ENCODE data around the gene FAM120A. TPM values are rescaled to one million over a fixed set of nuclear protein-coding genes. Genes with fewer than 3 reads are reported as not detected.

FAM120A gene
- total RNA-seq, 4 donors from 2014 or later = 67.5 to 108 (median 89.8) TPM

DNA sequence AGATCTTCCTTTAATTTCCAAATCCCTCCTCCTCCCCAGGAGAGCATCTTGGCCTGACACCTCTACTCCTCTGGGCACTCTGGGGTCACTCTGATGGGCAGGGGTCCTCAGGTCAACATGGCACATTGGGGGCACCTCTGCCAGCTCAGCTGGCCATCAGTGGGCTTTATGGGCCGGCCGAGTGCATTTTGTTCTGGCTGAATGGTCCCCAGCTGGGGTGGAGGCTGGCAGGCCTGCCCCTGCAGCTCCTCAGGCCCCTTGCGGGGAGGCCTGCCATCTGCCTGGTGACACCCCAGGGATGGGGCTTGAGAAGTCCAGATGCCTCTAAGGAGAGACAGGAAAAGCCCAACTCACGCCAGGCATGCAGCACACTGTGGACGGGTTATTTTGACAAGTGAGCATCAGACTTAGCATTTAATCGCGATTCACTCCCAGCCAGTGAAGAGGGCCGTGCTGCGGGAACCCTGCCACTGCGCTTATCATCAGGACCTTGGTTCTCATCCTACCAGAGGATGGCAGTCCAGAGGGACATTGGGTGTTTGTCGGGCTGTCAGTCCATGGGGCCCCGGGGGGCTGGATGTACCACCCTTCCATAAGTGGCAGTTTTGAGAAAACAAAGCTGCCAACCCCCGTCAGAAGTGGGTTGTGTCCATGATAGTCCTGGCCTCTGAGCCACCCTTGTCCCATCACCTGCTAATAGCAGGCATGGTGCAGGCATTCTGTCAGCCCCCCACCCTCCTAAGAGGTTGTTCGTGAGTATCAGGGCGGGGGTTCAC is 146.6 kb downstream of the FAM120A start:
- Histone ChIP-seq H3K36me3 (no peaks in the 10 kb centered on the region), H3K27me3 (no peaks in the 10 kb centered on the region), H3K4me3 (no peak overlapping the region), H3K9me3 (no peaks in the 10 kb centered on the region), H3K4me1 (peaks cover 48% of the 10 kb centered on the region), H3K27ac (no peak overlapping the region)
- 85% methylated on average over 12 of the region's 15 CpGs for WGBS
- no peak for TF ChIP-seq EP300 (IDR thresholded peaks at IDR 0.05)
- no peak for TF ChIP-seq POLR2AphosphoS5 (IDR thresholded peaks at IDR 0.05)
- no peak for TF ChIP-seq POLR2A (IDR thresholded peaks at IDR 0.05)
- TF ChIP-seq, protein P1, sequence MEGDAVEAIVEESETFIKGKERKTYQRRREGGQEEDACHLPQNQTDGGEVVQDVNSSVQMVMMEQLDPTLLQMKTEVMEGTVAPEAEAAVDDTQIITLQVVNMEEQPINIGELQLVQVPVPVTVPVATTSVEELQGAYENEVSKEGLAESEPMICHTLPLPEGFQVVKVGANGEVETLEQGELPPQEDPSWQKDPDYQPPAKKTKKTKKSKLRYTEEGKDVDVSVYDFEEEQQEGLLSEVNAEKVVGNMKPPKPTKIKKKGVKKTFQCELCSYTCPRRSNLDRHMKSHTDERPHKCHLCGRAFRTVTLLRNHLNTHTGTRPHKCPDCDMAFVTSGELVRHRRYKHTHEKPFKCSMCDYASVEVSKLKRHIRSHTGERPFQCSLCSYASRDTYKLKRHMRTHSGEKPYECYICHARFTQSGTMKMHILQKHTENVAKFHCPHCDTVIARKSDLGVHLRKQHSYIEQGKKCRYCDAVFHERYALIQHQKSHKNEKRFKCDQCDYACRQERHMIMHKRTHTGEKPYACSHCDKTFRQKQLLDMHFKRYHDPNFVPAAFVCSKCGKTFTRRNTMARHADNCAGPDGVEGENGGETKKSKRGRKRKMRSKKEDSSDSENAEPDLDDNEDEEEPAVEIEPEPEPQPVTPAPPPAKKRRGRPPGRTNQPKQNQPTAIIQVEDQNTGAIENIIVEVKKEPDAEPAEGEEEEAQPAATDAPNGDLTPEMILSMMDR (IDR thresholded peaks at IDR 0.05) = no peak
- DNase-seq (ENCODE audit: low spot score in 2 of 2) = peak; percentile 52 to 67

DNA sequence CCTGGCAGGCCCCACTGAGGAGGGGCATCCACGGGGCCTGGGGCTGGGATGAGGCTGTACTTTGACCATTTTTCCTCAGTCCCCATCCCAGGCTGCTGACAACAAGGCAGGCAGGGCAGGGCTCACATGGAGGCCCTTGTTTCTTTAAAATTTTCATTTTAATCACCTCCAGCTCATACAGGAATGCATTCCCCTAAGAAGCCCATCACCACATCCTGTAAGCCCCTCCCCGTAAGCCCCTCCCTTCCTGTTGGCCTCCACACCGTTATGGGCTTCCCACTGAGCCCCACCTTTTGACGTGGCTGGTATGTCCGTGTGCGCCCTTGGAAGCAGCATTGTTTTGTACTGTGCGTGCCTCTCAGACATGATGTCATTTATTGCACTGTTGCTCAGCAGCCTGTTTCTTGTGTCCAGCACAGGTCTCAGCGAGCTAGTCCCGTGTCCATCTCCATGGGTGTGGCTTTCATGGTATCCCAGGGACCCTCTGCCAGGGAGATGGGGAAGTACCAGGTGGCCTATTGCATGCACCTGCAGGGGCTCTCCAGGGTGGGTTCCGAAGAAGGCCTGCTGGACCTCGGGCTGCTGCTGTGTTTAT is 147.3 kb downstream of the FAM120A start:
- no peak overlapping the region for H3K27ac ChIP-seq

DNA sequence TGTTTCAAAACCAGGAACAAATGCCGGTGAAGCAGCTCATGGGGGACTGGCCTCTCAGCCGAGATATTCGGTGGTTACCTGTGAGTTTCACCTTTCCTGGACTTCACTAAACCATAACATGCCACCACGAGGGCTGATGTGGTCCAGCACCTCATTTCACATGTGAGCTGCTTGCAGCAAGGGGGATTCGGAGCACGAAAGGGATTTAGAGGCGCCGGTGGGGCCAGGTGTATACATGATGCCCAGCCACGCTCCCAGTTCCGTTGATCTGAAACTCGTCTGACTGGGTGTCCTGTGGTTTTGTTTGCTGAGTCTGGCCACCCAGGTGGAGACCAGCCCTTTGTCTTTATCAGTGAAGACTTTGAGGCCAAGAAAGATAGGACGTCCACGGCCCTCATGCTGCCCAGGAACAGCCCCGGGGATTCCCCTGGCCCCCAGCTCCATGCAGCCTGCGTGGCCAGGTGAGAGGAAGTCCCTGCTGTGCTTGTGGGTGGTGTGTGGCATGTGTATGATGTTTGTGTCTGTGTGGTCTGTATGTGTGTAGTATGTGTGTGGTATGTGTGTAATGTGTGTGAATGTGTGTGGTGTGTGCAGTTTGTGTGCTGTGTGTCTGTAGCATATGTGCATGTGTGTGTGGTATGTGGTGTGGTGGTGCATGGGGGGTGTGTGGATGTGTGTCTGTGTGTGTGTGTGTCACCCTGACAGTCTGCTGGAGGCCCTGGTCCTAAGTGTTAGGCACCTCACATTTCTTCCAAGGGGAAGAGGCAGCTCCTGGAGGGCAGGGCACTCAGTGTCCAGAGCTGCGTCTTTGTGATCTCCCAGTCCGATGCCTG is 148.3 kb downstream of the FAM120A start:
- Histone ChIP-seq H3K4me3 (no peak overlapping the region), H3K27ac (no peak overlapping the region), H3K4me1 (peaks cover 31% of the 10 kb centered on the region), H3K9me3 (no peaks in the 10 kb centered on the region), H3K36me3 (no peaks in the 10 kb centered on the region), H3K27me3 (no peaks in the 10 kb centered on the region)
- DNase-seq (ENCODE audit: low spot score in 2 of 2) = peak; percentile 40 to 70
- TF ChIP-seq, protein P1 (IDR thresholded peaks at IDR 0.05) = no peak
- TF ChIP-seq EP300 (IDR thresholded peaks at IDR 0.05) (no peak), POLR2AphosphoS5 (IDR thresholded peaks at IDR 0.05) (no peak), POLR2A (IDR thresholded peaks at IDR 0.05) (no peak)
- WGBS = 61% methylated on average over 13 of the region's 17 CpGs

More for the DNA sequence above, 147.3 kb downstream of the FAM120A start:
- H3K4me1 ChIP-seq = peaks cover 42% of the 10 kb centered on the region
- no peaks in the 10 kb centered on the region for H3K36me3 ChIP-seq
- WGBS = 69% methylated on average over 11 of the region's 11 CpGs
- TF ChIP-seq EP300 (IDR thresholded peaks at IDR 0.05) = no peak
- TF ChIP-seq, protein P1 (IDR thresholded peaks at IDR 0.05) = no peak
- no peak for TF ChIP-seq POLR2AphosphoS5 (IDR thresholded peaks at IDR 0.05)
- no peak for TF ChIP-seq POLR2A (IDR thresholded peaks at IDR 0.05)
- no peaks in the 10 kb centered on the region for H3K27me3 ChIP-seq
- no peak overlapping the region for H3K4me3 ChIP-seq
- no peaks in the 10 kb centered on the region for H3K9me3 ChIP-seq
- DNase-seq (ENCODE audit: low spot score in 2 of 2) = peak in 1 of 2 donors; percentile 62

DNA sequence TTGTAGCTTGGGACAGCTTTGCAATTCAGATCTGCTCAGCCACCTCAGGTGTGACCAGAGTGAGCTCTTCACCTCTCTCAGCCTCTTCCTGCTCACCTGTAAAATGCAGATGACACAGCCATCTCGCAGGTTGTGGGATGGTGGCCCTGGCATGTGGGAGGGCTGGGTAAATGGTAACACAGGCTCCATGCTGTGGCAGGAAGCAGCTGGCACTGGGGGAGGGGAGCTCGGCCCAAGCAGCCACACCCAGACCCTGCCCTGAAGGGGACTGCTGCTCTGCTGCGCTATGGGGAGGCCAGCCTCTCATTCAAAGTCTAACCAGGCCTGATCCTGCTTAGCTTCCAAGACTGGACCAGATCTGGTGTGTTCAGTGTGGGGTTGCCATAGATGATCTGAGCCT is 149.0 kb downstream of the FAM120A start:
- TF ChIP-seq EP300 (IDR thresholded peaks at IDR 0.05) (no peak), POLR2AphosphoS5 (IDR thresholded peaks at IDR 0.05) (no peak), POLR2A (IDR thresholded peaks at IDR 0.05) (no peak)
- TF ChIP-seq, protein P1 (IDR thresholded peaks at IDR 0.05) = no peak
- no peak overlapping the region for H3K27ac ChIP-seq
- H3K9me3 ChIP-seq = no peaks in the 10 kb centered on the region
- H3K36me3 ChIP-seq = no peaks in the 10 kb centered on the region
- WGBS = 11% methylated on average over 1 of the region's 3 CpGs
- H3K27me3 ChIP-seq = no peaks in the 10 kb centered on the region
- peak in 1 of 2 donors; percentile 70 for DNase-seq (ENCODE audit: low spot score in 2 of 2)
- no peak overlapping the region for H3K4me3 ChIP-seq
- H3K4me1 ChIP-seq = peaks cover 29% of the 10 kb centered on the region
